Measurements from ENCODE around the gene PPP1R10.
A peak's percentile ranks its signal among the peaks of the same experiment; 100 is the strongest.
"Not testable (repeated sequence)": the region's sequence is repeated elsewhere in the genome, so short reads cannot be mapped to it uniquely, and the experiment has no call there.

Gene PPP1R10

GRCh38 chr6:30616811-30617564 is at the start of gene PPP1R10:
PPP1R10 (minus strand) TSS chr6:30617243; CDS start chr6:30609944, 7,299 bp downstream.
- peak; percentile 100 for DNase-seq

- DNase-seq = not testable (repeated sequence)
Measured at GRCh38 chr6:30666300-30666699, 49.3 kb upstream of the PPP1R10 start.

- DNase-seq = no peak
Measured at GRCh38 chr6:30664994-30665767, 48.1 kb upstream of the PPP1R10 start.

- not testable (repeated sequence) for DNase-seq
Measured at GRCh38 chr6:30657922-30658321, 40.9 kb upstream of the PPP1R10 start.

GRCh38 chr6:30657454-30657853 is 40.4 kb upstream of the PPP1R10 start:
- no peak for DNase-seq

GRCh38 chr6:30656513-30656912 is 39.5 kb upstream of the PPP1R10 start:
- peak; percentile 91 for DNase-seq

GRCh38 chr6:30655743-30656094 is 38.7 kb upstream of the PPP1R10 start:
- DNase-seq = no peak

- no peak for DNase-seq
Measured at GRCh38 chr6:30654798-30655742, 38.0 kb upstream of the PPP1R10 start.

- peak; percentile 64 for DNase-seq
Measured at GRCh38 chr6:30651143-30651542, 34.1 kb upstream of the PPP1R10 start.

- DNase-seq = peak; percentile 68
Measured at GRCh38 chr6:30647242-30648116, 30.4 kb upstream of the PPP1R10 start.

GRCh38 chr6:30646450-30647241 is 29.6 kb upstream of the PPP1R10 start, which contains the start of gene C6orf136:
C6orf136 (plus strand) TSS chr6:30647133; CDS start chr6:30647232, 99 bp downstream.
- DNase-seq = peak; percentile 89

GRCh38 chr6:30645989-30646388 is 28.9 kb upstream of the PPP1R10 start:
- DNase-seq = no peak

GRCh38 chr6:30644769-30645168 is 27.7 kb upstream of the PPP1R10 start:
- DNase-seq = no peak

- no peak for DNase-seq
Measured at GRCh38 chr6:30643656-30644055, 26.6 kb upstream of the PPP1R10 start.

GRCh38 chr6:30641048-30641447 is 24.0 kb upstream of the PPP1R10 start:
- DNase-seq = no peak

- no peak for DNase-seq
Measured at GRCh38 chr6:30640481-30640880, 23.4 kb upstream of the PPP1R10 start.

- no peak for DNase-seq
Measured at GRCh38 chr6:30635834-30636233, 18.8 kb upstream of the PPP1R10 start.

GRCh38 chr6:30626484-30627366 is 9.7 kb upstream of the PPP1R10 start, which contains the start of gene ATAT1:
ATAT1 (plus strand) TSS chr6:30626874.
- DNase-seq = peak; percentile 79

GRCh38 chr6:30625511-30625910 is 8.5 kb upstream of the PPP1R10 start:
- no peak for DNase-seq

- no peak for DNase-seq
Measured at GRCh38 chr6:30619561-30619960, 2.5 kb upstream of the PPP1R10 start.

Data from MV-4-11 (cell line).